GM21723 (cell line): ENCODE measurements around the gene GRIK4.
"Not testable (repeated sequence)": the region's sequence is repeated elsewhere in the genome, so short reads cannot be mapped to it uniquely, and the experiment has no call there.

Experiments
- ATAC-seq: cut with Tn5 transposase; IDR thresholded peaks from one replicate; pipeline ENCODE4 v1.9.1; 2021; ENCODE audit warnings: mild to moderate bottlenecking, moderate library complexity; ENCODE audit not compliant: unreplicated experiment

The GRIK4 gene

DNA sequence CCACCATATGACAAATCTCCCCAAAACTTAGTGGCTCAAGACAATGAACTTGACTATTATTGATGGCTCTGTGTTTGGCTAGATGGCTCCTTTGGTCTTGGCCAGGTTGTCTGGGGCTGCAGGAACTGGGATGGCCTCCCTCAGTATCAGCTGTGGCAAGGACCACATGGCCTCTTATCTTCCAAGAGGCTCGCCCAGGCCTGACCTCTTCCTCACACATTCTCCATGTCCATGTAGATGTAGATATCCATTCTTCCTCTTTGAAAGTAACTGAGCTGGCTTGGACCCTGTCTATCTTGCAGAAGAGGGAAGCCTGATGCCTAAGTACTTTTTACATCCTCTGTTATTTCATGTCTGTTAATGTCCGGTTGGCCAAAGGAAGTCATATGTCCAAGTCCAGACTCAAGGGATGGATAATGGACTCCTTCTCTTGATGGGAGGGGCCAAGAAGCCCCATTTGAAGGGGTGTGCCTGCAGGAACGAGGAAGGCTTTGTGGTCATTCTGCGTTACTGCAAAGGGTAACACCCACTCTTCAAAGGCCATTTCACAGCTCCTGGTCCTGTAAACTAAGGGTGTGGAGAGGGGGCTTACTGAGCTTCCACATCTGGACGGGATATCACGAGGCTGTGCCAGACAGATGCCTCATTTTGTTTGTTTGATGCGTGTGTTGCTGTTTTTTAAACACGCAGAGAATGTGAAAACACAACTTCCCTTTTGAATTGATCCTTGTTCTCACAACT lies 87.1 kb downstream of the GRIK4 start:
- ATAC-seq, result no peak

DNA sequence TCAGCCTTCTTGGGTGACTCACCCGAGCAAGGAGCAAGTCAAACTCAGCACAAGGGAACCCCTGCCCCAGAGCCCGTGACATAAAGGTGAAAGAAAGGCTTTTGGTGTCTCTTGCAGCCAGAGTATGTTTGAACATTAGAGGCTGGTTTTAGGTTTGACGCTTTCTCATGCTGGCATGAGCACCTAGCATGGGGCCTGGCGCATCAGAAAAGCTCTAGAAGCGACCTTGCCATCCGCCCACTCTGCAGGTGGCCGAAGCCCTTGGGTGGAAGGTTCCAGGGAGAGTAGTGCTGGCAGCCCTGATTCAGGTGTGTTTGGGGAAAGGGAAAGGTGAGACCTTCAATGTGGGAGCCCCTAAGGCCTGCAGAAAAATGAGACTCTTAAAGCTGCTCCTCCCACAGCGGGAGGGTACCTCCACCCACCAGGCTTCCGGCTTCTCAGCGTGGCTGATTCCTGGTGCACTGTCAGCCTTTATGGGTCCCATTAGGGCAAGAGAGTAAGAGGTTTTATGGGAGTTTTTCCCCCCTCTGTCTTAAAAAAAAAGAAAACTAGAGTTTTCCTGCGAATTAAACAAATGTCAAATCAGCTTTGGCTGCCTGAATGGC lies 88.4 kb downstream of the GRIK4 start:
- ATAC-seq, result no peak

DNA sequence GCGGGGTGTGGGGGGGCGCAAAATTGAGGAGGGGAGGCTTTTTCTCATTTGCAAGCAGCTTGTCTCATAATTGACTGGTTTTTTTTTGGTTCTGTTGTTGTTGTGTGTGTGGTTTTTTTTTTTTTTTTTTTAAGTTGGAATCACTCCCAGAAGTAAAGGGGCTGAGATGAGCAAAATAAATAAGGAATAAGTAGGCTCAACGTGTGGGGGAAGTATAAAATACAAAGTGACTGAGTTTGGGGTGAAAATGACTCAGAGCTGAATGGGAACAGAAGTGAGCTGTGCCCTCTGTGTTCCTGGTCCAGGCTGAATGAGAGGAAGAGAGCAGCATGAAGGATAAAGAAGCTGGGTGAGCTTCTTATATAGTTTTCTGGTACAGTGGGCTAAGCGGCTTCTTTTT lies 90.0 kb downstream of the GRIK4 start:
- ATAC-seq, result no peak

DNA sequence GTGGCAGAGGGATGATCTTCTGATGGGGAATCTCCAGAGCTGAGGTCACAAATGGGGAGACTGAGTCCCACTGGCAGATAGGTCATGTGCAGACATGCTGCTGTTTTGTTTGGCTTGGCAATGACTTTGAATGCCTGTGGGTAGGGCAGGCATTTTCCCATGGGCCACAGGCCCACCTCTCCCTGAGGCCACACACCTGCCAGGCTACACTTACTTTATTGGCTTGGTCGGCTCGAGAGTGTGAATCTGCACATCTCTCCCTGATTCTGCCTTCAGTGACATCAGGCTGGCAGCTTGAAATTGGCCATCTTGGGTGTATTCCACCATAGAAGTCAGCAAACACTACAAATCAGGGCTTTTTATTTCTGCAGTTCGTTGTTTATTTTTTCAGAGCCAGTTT lies 91.5 kb downstream of the GRIK4 start:
- ATAC-seq, result no peak

DNA sequence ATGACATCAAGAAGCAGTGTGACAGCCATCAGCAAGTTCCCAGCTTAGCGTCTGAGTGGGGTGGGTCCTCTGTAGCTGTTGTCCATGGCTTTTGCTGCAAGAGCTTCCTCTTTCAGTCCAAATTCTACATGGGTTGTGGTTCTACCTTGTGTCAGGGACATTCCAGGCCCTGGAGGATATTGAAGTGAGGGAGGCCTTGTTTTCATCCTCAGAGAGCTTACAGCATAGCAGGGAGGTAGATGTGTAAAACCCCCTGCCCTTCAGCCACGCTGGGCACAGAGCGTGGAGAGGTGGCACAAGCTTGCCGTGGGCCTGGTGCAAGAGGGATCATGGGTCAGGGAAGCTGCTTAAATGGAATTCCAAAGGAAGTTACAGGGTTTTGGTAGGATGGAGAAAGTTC lies 93.9 kb downstream of the GRIK4 start:
- no peak for ATAC-seq

DNA sequence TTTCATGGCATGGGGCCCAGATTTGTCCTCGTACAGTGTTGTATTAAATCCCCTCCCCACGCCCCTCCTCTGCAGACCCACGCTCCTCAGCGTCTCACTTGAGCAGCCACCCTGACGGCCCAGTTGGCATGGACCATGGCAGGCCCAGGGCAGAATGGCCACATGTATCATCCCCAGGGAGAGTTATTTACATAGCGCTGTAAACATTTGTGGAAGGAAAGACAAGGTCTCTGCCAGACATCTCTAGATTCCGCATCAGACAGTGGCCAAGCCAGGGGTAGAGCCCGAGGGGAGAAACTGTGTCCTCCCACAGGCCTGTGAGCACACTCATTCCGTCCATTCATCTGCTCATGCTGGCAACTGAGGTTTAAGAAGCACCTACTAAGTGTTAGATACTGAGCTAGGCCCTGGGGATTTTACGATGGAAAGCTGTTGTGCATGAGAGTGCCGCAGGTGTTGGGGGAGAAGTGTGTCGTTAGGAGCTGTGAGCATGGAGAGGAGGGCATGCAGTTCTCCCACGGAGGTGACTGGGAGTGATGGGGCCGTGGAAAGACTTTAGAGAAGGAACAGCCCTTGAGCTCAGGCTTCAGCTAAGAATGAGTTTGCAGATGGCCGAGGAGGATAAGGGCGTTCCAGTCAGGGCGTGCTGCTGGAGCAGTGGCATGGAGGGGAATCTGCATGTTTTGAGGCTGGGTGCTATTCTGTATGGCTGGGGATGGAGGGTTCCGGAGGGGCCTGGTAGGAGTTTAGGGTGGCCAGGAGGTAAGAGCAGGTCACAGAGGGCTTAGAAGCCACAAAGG lies 94.9 kb downstream of the GRIK4 start:
- no peak for ATAC-seq

DNA sequence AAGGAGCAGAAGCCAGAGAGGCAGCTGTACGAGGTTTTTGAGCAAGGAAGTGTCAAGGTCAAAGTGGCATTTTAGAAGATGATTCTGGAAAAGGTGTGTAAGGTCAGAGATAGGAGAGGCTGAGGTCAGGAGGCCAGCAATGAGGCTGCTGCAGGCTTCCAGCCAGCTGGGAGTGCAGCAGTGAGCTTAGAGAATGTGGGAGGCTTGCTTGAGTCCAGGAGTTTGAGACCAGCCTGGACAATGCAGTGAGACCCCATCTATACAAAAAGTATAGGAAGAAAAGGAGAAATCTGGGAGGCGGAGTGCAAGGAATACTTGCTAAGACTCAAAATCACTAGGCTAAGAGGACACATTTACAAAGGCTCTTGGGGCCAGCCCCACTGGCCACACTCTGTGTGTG lies 96.5 kb downstream of the GRIK4 start:
- ATAC-seq, result no peak

DNA sequence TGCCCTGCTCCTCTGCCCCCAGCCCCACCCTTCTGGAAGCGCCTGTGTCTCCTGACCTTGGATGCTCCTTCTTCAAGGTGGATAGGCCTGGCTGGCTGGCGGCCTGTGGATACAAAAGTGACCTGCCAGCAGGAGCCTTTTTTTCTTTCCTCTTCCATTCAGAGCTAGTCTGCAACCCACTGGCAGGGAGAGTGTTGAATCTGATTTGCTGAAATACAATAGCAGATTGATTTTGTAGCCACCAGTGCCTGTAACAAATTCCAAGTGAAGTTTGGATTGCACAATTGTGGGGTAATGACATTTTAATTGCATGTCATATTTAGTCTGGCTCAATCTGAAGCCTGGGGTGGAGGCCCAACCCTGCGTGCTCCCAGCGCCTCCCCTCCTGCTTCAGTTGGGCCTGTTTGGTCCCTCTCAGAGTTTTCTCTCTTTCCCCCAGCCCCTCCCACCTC lies 97.2 kb downstream of the GRIK4 start:
- ATAC-seq, result no peak

DNA sequence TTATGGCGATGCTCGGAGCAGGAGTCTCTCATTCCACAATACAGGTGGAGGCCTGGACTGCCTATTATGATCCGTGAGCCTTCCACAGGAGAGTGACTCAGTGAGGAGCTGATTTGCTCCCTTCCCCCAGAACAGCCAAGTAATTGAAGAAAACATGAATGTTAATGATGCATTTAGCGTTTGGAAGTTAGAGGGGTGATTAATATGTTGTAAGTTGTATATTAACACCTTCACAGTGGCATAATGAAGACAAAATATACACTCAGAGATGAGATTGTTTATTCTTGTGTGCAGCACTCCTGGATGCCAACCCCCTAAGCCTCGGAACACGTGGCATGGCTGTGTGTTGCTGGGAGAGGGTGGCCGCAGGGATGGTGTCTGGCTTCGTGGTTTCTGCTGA lies 98.6 kb downstream of the GRIK4 start:
- ATAC-seq, result no peak

DNA sequence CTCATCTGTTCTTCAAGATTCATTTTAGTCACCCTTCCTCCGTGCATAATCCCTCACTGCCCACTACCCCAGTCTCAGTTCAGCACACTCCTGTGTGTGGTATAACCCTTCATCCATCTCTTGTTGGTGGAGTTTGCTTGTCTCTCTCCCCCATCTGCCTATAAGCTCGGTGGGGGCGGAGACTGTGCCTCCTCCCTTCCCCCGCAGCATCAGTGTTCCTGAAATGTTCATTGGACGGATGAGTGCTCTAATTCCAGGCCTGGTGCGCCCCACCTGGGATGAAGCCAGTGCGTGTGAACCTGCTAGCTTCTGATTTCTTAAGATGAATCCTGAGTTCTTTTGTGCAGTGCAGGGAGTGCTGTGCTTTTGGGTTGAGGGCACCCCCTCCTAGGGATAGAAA lies 100.0 kb downstream of the GRIK4 start:
- no peak for ATAC-seq

DNA sequence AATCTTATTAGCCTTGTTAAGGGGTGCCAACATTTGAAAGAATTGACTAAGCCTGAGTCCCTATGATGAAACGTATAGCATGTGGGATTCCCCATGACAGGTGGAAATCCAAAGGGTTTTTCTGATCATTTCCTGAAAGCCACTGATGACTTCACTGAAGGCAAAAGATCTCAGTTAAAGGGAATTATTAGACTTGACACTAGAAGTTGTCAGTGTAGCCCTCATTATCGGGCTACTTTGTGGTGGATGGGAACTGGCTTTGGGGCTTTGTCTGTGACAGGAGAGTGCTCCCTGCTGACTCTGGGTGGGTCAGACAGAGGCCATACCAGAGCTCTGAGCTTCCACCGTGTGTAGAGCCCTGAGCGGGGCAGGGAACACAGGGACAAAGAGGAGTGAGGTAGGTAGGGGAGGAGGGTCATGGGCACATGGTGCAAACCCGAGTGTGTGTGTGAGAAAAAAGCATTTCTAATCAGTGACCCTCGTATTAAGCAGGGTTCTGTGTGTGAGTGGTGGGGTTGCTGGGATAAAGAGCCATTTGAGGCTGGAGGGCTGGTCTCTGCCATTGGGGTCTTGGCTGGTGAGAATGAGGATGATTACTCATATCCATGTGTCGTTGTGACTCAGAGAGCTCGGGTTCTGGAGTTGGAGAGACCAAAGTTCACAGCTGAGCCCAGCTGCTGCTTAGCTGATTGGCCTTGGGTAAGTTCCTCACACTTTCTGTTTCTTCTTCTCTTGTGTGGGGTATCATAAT lies 101.1 kb downstream of the GRIK4 start:
- ATAC-seq, result peak; percentile 92

DNA sequence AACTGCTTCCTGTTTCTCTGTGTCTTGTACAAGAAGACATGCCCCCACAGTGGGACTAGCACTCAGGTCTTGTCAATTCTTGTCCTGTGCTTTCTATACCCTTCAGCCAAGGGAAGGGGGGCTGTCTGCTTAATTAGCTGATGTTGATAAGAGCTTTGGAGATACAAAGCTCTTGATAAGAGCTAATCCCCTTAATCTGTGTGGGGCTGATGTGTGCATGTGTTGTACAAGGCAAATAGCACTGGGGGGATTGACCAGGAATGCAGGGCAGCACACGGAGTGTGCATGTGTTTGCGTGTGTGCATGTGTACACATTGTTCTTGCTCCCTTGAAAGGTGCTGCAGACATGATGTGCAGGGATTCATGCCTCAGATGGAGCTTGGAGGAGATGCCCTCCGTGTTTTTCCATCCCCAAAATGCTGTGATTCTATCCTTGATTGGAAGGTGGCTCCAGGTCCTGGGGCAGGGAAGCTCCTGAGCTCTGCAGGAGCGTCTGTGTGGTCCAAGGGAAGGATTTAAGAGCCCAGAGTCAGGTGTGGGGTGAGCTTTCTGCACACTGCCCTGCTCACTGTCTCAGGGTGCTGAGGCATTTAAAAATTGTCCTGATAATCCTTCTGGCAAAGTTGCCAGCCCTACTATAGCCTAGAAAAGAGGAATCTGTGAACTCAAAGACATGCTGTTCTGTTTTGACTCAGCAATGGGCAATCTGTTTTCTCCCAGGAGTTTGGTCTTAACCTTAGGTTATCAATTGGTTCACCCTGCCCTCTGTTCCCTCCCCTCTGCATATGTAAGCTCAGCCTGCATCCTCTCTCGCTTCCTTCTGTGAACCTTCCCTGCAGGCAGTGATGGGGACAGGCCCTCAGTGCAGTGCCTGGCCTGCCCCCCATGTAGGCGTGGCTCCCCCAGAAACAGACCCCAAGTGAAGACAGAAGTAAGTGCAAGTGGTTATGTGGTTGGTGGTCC lies 102.0 kb downstream of the GRIK4 start:
- peak; percentile 75 for ATAC-seq

DNA sequence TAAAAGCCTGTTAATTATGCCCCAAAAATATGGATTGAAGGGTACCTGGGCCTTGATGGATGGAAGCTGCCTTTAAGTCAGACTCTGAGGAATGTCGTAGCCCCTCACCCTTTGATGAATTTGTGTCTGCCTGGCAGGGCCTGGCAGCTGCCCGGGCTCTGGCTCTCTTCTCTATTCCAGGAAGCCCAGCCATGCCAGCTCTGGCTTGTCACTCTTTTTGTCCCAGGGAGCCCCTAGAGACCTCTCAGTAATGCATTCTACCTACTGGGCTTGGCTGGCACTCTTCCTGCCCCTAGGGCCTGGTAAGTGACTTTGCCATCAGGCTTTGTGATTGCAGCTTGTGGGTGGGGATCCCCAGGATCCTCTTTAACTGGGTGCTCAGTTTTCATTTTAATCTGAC lies 103.8 kb downstream of the GRIK4 start:
- no peak for ATAC-seq

DNA sequence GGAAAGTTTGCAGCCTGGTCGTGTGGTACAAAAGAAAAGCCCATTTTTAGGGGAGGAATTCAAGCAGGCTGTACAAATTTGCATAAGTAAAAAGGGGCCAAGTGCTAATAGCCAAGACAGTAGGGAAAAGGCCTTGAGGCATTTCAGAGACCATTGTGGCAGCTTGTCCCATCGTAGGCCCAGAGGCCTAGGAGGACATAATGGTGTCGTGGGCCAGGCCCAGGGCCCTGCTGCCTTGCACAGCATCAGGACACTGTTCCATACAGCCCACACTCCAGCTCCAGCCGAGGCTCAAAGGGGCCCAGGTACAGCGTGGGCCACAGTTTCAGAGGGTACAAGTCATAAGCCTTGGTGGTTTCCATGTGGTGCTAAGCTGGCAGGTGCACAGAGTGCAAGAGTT lies 106.9 kb downstream of the GRIK4 start:
- ATAC-seq, result no peak

DNA sequence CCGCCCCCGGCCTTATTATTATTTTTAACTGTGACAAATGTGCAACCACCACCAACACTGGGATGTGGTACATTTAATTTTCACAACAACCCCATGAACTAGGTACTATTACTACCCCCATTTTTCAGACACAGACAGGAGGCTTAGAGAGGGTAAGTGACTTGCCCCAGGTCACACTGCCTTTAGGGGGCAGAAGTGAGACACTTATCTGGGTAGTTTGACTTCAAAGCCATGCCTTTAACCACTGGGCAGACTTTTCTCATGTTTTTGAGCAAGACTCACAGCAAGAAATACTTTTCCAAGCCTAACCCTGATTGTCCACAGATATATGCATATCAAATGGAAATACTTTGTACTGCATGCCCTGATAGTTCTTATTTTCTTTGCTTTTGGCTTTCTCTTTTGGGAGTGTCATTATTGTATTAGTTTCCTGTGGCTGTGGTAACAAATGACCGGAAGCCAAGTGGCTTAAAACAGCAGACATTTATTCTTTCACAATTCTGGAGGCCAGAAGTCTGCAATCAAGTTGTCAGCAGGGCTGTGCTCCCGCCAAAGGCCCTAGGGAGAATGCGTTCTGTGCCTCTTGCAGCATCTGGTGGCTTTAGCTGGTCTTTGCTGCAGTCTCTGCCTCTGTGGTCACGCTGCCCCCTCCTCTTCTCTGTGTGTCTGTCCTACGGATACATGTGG lies 110.8 kb downstream of the GRIK4 start:
- peak; percentile 52 for ATAC-seq

DNA sequence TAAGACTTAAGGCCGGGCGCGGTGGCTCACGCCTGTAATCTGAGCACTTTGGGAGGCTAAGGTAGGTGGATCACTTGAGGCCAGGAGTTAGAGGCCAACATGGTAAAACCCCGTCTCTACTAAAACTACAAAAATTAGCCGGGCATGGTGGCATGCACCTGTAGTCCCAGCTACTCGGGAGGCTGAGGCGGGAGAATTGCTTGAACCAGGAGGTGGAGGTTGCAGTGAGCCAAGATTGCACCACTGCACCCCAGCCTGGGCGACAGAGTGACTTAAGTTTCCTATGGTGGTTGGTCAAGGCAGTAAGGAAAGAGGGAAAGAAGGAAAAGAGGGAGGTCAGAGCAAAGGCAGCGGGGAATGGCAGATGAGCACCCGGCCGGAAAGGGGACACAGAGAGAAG lies 113.4 kb downstream of the GRIK4 start:
- not testable (repeated sequence) for ATAC-seq

DNA sequence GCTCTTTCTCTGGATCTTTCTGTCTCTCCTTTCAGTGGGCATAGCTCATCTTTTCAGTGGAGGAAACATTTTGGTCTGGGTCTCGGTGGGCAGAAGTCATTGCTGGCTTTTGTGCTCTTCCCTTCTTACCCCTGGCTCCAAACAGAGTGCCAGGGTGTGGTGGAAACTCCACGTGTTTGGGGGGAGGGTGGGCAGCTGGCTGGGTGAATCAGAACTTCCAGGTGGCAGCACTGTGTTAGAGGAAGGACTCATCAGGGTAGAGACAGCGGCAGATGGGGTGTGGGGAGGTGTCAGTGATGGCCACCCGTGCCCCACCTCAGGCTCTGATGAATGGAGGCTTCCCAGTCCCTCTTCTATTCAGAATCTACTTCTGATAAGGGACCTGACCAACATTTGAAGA lies 114.0 kb downstream of the GRIK4 start:
- ATAC-seq, result no peak

DNA sequence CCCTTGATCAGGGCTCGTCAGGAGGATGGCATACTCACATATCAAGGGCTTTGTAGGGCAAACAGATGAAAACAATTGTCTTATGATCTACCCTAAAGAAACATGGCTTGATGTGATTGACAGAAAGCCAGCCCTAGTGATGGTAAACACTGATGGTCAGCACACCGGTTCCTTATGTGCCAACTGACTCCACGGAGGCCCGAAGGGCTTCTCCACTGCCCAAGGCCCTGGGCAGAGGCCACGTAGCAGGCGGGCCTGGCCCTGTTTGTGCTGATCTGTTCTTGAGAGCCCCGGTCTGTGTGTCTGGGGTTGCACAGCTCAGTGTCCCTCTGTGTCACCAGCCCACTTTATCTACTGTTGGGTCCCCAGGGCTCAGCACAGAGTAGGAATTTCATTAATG lies 115.2 kb downstream of the GRIK4 start:
- ATAC-seq, result no peak

DNA sequence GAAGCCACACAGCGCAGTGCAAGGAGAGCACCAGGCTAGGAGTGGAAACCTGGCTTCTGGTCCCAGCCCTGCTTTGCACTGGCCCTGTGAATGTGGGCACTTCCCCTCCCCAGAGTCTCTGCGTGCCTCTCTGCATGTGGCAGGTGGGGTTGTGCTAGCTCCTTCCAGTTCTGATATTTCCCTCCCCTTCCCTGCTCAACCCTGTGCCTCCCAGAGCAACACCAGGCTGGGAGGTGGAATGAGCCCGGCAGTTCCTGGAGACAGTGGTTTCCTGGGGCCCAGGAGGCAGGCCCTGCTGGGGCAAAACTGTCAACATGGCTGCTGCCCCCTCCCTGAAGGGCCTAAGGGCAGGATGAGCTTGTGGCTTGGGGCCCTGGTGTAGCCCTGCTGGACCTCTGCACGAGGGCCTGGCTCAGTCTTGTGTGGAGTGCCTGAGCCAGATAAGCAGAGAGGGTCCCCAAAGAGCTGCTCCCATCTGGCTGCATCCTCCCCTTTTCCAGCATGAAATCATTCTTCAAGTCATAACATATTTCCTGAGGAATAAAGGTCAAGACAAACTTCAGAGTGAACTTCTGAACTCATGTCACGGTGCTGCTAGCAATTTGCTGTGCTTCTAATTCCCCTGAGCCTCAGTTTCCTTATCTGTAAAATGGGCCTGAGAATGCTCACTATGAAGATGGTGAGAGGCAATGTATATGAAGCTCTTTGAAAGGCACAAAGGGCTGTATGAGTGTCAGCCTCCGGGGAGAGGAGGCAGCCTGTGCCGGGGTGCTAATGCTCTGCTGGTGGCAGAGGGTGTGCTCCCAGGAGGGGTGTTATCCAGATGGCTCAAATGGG lies 116.0 kb downstream of the GRIK4 start:
- no peak for ATAC-seq
